ENCODE data around the gene ENTPD8. TPM values are rescaled to one million over a fixed set of nuclear protein-coding genes. Genes with fewer than 3 reads are reported as not detected.
"Not testable (repeated sequence)": the region's sequence is repeated elsewhere in the genome, so short reads cannot be mapped to it uniquely, and the experiment has no call there.

Gene ENTPD8
- total RNA-seq, 1 experiment from 2014 or later, result 5.4 TPM

DNA sequence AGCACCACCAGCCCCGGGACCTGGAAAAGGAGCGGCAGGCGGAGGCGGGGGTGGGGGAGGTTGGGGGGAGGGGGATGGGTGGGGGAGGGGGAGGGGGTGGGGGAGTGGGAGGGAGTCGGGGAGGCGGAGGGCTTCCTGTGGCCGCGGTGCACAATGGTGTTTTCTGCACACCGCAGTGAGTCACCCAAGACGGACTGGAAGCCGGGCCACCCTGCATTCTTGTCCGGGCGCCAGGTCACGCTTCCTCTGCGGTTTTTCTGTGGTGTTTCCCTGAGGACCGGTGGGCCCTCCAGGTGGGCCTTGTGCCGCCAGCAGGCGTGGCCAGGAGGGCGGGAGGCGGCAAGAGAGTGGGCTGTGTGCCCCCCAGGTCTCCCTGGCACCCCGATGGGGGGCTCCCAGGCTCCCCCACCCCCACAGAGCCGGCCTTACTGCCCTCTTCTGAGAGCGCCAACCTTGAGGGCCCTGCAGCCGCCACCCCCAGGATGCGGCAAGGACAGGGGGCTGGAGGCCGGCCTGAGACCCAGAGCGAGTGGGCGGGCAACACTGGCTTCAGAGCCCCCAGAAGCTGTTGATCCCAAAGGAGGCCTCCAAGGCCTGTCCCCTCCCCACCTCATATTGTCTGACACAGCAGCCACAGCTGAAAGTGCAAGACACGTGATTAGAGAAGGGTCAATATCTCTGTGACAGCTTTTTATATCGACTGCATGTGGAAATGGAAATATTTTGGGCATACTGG is 29.3 kb downstream of the ENTPD8 start:
- ChIA-PET POLR2A (ENCODE audit: unreplicated experiment) (no interaction called here), CTCF (interaction anchor here (0.6 kb wide), 1 partner anchor 60 kb away, joined by 3 read pairs; no protein-coding TSS in a partner anchor)
- Histone ChIP-seq H4K20me1 (ENCODE audit: insufficient read depth) (no peaks in the 10 kb centered on the region), H3K4me2 (peak overlapping the region; percentile 87), H3K27me3 (ENCODE audit: insufficient read depth, low read depth) (no peaks in the 10 kb centered on the region), H2AFZ (peak overlapping the region; percentile 37; the same call in 1 of the 2 replicates), H3K9me3 (ENCODE audit: insufficient read depth, low read depth) (no peaks in the 10 kb centered on the region), H3K4me1 (replicated peaks; ENCODE audit: insufficient read depth) (peaks cover 18% of the 10 kb centered on the region), H3K9me2 (ENCODE audit: insufficient read depth) (no peaks in the 10 kb centered on the region), H3F3A (ENCODE audit: insufficient read depth, low read depth) (peaks cover 22% of the 10 kb centered on the region; the same call in 1 of the 2 replicates), H3K4me3 (peak overlapping the region; percentile 40; the same call in 1 of the 2 replicates), H3K36me3 (ENCODE audit: low read depth) (no peaks in the 10 kb centered on the region), H3K27ac (peak overlapping the region; percentile 43; the same call in 1 of the 2 replicates), H3K79me2 (ENCODE audit: low read depth) (0 out of 2 replicates have a peak, but pooled peaks cover 5% of the 10 kb centered on the region)
- intact Hi-C loops (cut with micrococcal nuclease; ENCODE audit: unreplicated experiment), result loop anchor here (1.0 kb wide), 1 partner anchor 33 kb away; no protein-coding TSS in a partner anchor
- TF ChIP-seq, protein P1, sequence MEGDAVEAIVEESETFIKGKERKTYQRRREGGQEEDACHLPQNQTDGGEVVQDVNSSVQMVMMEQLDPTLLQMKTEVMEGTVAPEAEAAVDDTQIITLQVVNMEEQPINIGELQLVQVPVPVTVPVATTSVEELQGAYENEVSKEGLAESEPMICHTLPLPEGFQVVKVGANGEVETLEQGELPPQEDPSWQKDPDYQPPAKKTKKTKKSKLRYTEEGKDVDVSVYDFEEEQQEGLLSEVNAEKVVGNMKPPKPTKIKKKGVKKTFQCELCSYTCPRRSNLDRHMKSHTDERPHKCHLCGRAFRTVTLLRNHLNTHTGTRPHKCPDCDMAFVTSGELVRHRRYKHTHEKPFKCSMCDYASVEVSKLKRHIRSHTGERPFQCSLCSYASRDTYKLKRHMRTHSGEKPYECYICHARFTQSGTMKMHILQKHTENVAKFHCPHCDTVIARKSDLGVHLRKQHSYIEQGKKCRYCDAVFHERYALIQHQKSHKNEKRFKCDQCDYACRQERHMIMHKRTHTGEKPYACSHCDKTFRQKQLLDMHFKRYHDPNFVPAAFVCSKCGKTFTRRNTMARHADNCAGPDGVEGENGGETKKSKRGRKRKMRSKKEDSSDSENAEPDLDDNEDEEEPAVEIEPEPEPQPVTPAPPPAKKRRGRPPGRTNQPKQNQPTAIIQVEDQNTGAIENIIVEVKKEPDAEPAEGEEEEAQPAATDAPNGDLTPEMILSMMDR (conservative IDR thresholded peaks at IDR 0.05), result no peak
- no peak for TF ChIP-seq EZH2 (IDR thresholded peaks at IDR 0.05; ENCODE audit: low read depth)
- peak; percentile 87 to 93 for DNase-seq
- no TSS peak for BruUV-seq (replicated peaks)

DNA sequence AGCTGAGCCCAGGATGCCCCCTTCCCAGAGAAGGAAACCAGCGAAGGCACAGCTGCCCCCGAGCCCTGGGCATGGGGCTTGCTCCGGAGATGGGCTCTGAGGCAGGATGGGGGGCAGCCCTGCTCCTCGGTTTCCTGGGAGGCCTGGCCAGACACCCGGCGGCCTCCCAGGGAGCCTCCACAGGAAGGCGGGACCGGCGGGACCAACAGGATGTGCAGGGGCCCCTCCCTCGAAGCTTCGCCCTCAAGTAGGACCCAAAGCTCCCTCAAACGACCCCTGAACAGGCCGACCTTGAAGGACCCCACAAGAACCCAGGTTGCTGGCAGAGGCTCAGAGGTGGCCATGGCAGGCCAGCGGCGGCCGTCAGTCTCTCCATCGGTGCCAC is 29.9 kb downstream of the ENTPD8 start:
- TF ChIP-seq, protein P1 (conservative IDR thresholded peaks at IDR 0.05), result no peak
- TF ChIP-seq EZH2 (IDR thresholded peaks at IDR 0.05; ENCODE audit: low read depth), result no peak
- Histone ChIP-seq H3K27me3 (ENCODE audit: insufficient read depth, low read depth) (no peaks in the 10 kb centered on the region), H3K9me3 (ENCODE audit: insufficient read depth, low read depth) (no peaks in the 10 kb centered on the region), H3K4me2 (peak overlapping the region; percentile 75), H3F3A (ENCODE audit: insufficient read depth, low read depth) (peaks cover 22% of the 10 kb centered on the region; the same call in 1 of the 2 replicates), H3K36me3 (ENCODE audit: low read depth) (no peaks in the 10 kb centered on the region), H3K4me1 (replicated peaks; ENCODE audit: insufficient read depth) (peaks cover 18% of the 10 kb centered on the region), H3K27ac (no peak overlapping the region), H3K79me2 (ENCODE audit: low read depth) (0 out of 2 replicates have a peak, but pooled peaks cover 5% of the 10 kb centered on the region), H3K9me2 (ENCODE audit: insufficient read depth) (no peaks in the 10 kb centered on the region), H3K4me3 (no peak overlapping the region; the same call in 1 of the 2 replicates), H4K20me1 (ENCODE audit: insufficient read depth) (no peaks in the 10 kb centered on the region), H2AFZ (no peak overlapping the region)
- intact Hi-C loops (cut with micrococcal nuclease; ENCODE audit: unreplicated experiment), result loop anchor here (1.0 kb wide), 1 partner anchor 34 kb away; no protein-coding TSS in a partner anchor
- no TSS peak for BruUV-seq (replicated peaks)
- DNase-seq, result peak in 1 of 2 experiments; percentile 24
- ChIA-PET CTCF (interaction anchor here (0.6 to 0.7 kb wide), 2 partner anchors 138 to 139 kb away, joined by 4 to 6 read pairs; no protein-coding TSS in a partner anchor), POLR2A (ENCODE audit: unreplicated experiment) (no interaction called here)

DNA sequence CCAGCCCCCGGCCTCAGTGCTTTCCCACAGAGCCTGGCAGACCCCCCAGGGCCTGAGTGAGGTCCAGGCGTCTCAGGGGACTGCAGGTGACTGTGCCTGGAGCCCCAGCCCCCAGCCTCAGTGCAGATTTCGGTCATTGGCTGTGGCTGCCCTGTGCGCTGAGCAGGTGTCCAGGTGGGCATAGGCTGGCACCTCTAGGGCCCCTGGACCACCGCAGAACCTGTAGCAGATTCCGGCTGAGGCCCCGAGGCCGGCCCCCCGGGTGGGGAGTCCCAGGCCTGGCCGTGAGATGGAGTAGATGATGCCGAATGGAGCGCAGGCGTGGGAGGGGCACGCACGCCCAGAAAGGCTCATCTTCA is 30.3 kb downstream of the ENTPD8 start:
- no peaks in the 10 kb centered on the region for H4K20me1 ChIP-seq (ENCODE audit: insufficient read depth)
- no peaks in the 10 kb centered on the region for H3K9me3 ChIP-seq (ENCODE audit: insufficient read depth, low read depth)
- intact Hi-C loops (cut with micrococcal nuclease; ENCODE audit: unreplicated experiment), result loop anchor here (1.0 kb wide), 1 partner anchor 34 kb away; no protein-coding TSS in a partner anchor
- H2AFZ ChIP-seq, result no peak overlapping the region
- ChIA-PET CTCF (interaction anchor here (0.6 to 0.7 kb wide), 2 partner anchors 138 to 139 kb away, joined by 4 to 6 read pairs; no protein-coding TSS in a partner anchor), POLR2A (ENCODE audit: unreplicated experiment) (no interaction called here)
- H3K27ac ChIP-seq, result no peak overlapping the region
- BruUV-seq (replicated peaks), result no TSS peak
- H3K79me2 ChIP-seq (ENCODE audit: low read depth), result 0 out of 2 replicates have a peak, but pooled peaks cover 5% of the 10 kb centered on the region
- peaks cover 18% of the 10 kb centered on the region for H3K4me1 ChIP-seq (replicated peaks; ENCODE audit: insufficient read depth)
- TF ChIP-seq, protein P1 (conservative IDR thresholded peaks at IDR 0.05), result no peak
- no peak for TF ChIP-seq EZH2 (IDR thresholded peaks at IDR 0.05; ENCODE audit: low read depth)
- H3K4me3 ChIP-seq, result no peak overlapping the region
- H3F3A ChIP-seq (ENCODE audit: insufficient read depth, low read depth), result peaks cover 22% of the 10 kb centered on the region; the same call in 1 of the 2 replicates
- peak overlapping the region; percentile 75 for H3K4me2 ChIP-seq
- H3K36me3 ChIP-seq (ENCODE audit: low read depth), result no peaks in the 10 kb centered on the region
- no peak for DNase-seq
- no peaks in the 10 kb centered on the region for H3K9me2 ChIP-seq (ENCODE audit: insufficient read depth)
- no peaks in the 10 kb centered on the region for H3K27me3 ChIP-seq (ENCODE audit: insufficient read depth, low read depth)

DNA sequence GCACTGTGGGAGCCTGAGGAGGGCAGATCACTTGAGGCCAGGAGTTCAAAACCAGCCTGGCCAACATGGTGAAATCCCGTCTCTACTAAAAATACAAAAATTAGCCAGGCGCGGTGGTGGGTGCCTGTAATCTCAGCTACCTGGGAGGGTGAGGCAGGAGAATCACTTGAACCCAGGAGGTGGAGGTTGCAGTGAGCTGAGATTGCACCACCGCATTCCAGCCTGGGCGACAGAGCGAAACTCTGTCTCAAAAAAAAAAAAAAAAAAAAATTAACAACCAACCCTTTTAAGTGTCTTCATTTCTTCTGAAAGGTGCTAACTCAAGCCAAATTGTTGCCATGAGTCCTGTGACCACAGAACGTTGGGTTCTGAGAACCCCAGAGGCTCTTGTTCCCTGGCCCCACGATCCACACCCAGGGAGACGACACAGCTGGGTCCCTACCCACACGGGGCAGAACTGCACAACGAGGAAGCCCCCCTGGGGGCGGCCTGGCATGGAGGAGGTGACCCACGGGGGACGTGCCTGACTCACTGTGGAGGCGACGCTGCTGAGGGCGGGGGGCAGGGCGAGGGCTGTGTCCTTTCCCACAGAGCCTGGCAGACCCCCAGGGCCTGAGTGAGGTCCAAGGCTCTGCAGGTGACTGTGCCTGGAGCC is 30.8 kb downstream of the ENTPD8 start:
- H3K4me3 ChIP-seq; H4K20me1 ChIP-seq (ENCODE audit: insufficient read depth); POLR2A ChIA-PET (ENCODE audit: unreplicated experiment); H2AFZ ChIP-seq; H3K27ac ChIP-seq; H3K27me3 ChIP-seq (ENCODE audit: insufficient read depth, low read depth); BruUV-seq (replicated peaks); H3K36me3 ChIP-seq (ENCODE audit: low read depth); H3K9me2 ChIP-seq (ENCODE audit: insufficient read depth); DNase-seq; intact Hi-C loops (cut with micrococcal nuclease; ENCODE audit: unreplicated experiment); H3K79me2 ChIP-seq (ENCODE audit: low read depth); H3K4me2 ChIP-seq; H3K9me3 ChIP-seq (ENCODE audit: insufficient read depth, low read depth): not testable (repeated sequence)
- CTCF ChIA-PET, result interaction anchor here (0.6 kb wide), 4 partner anchors 12 to 148 kb away, joined by 3 to 5 read pairs (median 4); partner anchors contain the start of genes EXD3 and PNPLA7
- Histone ChIP-seq H3K4me1 (replicated peaks; ENCODE audit: insufficient read depth) (peaks cover 23% of the 10 kb centered on the region), H3F3A (ENCODE audit: insufficient read depth, low read depth) (peaks cover 22% of the 10 kb centered on the region; the same call in 1 of the 2 replicates)

Measured in PC-9 (cell line).